Activated CD4-positive, CD25-positive, alpha-beta regulatory T cell (primary cell): ENCODE measurements around the gene SCLY.

ENCODE experiments used
- DNase-seq, 4 experiments: peaks; one replicate each; lab custom pipeline; 2025; lab: John Stamatoyannopoulos, UW

The SCLY gene

DNA sequence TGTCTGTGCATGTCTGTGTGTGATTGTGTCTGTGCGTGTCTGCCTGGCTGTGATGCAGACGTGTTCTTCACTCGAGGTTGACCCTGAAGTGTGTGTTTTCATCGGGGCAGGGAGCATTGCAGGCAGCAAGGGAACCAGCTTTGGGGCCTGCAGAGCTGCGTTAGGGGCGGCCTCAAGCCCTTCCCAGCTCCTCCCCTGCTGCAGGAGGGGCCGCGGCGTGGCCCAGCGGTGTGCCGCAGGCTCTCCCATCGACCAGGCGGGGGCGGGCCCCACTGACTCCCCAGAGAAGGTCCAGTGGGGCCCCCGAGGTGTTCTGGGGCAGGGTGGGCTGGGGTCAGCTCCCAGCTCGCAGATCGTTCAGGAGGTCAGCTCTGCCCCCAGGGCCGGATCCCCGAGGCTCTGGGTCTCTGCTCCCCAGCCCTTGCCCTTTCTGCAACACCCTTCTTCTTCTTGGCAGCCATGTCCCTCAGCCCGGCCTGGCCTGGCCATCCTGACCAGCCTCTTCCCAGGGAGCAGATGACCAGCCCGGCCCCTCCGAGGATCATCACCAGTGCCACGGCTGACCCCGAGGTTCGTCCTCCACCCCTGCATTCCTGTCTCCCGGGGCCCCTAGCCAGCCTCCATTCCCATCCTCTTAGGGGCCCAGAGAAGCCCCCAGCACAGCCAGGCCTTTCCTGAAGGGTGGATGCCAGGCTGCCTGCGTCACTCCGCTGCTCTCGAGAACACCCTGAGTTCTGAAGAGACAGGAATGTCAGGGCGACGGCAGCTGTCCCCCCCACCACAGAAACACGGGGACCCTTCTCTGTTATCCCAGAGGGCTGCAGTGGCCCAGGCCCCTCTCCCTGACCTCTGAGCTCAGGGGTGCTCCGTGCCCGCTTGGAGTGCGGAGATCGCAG lies 66.6 kb downstream of the SCLY start:
- no peak for DNase-seq

DNA sequence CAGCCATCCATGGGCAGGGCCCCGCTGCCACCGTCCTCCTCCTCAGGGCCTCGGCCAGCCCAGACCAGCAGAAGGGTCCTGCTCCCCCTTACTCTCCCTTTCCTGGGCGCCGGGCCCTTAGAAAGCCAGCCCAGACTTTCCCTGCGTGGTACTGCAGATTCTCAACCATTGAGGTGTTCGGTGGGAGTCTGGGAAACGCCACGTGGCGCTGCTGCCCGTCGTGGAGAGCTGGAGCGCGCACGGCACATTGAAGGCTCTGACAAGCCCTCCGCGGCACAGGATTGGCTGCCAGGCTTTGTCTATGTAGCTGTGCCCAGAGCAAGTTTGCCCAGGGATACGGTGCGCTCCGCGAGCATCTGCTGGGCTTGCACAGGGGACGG lies 67.2 kb downstream of the SCLY start:
- DNase-seq = no peak

GRCh38 chr2:238128534-238129001 lies 67.8 kb downstream of the SCLY start:
- no peak for DNase-seq

DNA sequence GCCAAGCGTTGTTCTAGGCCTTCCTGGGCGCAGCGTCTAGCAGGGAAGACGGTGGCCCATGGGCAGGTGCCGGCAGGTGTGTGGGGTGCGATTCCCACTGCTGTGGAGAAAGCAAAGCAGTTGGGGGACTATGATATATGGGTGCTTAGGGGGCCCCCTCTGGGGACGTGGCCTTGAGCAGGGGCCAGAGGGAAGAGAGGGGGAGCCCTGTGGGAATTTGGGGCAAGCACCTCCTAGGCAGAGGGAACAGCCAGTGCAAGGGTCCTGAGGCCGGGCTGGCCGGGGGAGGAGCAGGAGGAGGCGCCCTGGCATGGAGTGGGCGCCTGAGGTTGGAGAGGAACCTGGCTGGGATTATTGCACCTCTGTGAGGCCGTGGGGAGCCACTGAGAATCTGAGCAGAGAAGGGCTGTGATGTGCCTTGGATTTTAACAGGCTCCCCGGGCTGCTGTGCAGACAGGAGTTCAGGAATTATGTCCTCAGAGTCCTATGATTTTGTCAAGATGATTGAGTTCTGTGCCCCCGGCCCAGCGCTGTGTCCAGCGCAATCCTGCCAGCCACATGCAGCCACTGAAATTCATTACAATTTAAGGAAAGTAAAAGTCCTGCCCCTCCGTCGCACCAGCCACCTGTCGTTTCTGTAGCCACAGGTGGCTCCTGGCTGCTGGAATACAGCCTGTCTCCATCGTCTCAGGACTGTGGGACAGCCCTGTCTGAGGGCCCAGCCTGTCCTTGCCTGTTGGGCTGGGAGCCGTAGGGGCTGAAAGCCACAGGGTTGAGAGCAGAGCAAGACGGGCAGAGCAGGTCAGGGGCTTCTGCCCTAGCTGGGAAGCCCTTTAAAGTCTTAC lies 68.6 kb downstream of the SCLY start:
- no peak for DNase-seq

DNA sequence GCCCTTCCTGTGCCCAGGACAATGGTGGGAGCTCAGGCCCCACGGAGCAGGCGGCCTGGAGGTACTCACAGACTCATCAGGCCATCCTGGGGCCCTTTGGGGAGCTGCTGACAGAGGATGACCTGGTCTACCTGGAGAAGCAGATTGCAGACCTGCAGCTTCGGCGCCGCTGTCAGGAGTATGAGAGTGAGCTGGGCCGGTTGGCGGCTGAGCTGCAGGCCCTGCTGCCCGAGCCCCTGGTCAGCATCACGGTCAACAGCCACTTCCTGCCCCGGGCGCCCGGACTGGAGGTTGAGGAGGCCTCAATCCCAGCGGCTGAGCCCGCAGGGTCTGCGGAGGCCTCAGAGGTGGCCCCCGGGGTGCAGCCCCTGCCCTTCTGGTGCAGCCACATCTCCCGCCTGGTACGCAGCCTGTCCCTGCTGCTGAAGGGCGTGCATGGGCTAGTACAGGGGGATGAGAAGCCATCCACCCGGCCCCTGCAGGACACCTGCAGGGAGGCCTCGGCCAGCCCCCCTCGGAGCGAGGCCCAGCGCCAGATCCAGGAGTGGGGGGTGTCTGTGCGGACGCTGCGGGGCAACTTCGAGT lies 69.4 kb downstream of the SCLY start:
- DNase-seq = no peak

DNA sequence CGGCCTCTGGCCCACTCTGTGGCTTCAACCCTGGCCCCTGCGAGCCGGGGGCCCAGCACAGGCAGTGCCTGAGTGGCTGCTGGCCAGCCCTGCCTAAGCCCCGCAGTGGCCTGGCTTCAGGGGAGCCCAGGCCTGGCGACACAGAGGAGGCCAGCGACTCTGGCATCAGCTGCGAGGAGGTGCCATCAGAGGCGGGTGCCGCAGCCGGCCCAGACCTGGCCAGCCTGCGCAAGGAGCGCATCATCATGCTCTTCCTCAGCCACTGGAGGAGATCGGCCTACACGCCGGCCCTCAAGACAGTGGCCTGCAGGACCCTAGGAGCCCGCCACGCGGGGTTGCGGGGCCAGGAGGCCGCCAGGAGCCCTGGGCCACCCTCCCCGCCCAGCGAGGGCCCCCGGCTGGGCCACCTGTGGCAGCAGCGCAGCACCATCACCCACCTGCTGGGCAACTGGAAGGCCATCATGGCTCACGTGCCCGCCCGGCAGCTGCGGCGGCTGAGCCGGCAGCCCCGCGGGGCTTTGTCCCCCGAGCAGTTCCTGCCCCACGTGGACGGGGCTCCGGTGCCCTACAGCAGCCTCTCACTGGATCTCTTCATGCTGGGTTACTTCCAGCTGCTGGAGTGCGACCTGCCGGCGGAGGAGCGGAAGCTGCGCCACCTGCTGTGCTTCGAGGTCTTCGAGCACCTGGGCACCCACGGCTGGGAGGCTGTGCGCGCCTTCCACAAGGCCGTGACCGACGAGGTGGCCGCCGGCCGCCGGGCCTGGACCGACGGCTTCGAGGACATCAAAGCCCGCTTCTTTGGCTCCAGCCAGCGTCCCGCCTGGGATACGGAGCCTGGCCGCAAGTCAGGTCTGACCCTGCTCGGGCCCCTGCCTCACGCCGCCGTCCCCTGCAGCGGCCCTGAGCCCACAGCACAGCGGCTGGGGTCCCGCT lies 70.2 kb downstream of the SCLY start:
- DNase-seq = no peak

DNA sequence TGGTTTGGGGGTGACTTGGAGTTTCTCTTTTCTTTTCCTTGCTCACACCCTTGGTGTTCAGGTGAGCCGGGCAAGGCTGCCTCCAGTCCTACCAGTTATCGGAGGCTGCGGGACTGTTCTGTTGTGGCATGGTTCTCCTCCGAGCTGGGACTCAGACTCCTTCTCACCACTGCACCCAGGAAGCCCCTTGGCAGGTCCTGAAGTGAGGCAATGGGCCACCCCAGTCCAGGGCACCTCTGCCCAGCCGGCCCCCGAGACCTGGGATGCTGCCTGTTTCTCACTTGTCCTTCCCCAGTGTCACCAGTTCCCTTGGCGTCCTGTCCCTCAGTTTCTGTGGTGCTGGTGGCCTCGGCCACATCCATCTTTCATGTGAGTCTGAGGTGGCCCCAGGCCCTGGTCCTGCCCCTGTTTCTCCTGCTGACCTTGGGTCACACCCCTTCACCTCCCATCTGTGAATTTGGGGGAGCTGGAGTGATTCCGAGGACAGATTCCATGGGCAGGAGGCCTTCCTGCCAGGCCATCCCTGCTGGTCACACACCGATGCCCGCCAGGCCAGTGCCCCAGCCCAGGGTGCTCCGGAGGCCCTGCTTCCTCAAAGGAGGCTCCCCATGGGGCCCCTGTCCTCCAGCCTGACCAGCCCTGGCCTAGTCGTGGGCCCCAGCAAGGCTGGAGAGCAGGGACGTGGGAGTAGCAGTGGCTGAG lies 71.1 kb downstream of the SCLY start:
- DNase-seq = no peak

- no peak for DNase-seq
Observed at GRCh38 chr2:238132463-238133450, 72.0 kb downstream of the SCLY start.

DNA sequence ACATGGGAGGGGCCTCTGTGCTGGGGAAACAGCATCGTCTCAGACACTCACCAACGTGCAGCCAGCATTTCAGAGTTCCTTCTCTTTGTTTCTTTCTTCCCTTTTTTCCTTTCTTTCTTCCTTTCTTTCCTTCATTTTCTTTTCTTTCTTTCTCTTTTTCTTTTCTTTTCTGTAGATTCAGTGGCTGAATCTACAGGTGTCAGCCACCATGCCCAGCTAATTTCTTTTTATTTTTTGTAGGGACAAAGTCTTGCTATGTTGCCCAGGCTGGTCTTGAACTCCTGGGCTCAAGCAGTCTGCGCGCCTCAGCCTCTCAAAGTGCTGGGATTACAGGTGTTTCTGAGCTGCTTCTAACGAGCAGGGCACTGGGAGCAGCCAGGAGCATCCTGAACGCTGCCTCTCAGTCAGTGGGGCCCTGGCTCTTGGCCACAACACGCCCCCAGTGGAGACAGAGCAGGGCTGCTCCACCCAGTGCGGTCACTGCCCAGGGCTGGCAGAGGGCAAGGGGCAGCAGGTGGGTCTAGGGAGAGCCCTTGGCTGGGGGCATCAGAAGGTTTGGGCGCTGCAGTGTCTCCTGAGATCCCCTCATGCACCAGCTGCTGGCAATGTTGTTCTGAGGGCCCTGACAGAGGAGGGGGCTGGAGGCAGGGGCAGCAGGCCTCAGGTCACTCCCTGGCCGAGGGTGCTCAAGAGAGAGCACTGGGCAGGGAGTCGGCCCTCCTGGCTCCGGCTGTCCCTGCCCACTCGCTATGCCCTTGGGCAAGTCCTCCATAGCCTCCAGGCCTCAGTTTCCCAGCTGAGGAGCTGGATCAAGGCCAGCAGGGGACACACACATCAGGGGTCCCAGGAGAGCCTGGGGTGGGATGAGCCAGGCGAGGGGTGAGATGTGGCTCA lies 72.9 kb downstream of the SCLY start:
- DNase-seq = no peak

DNA sequence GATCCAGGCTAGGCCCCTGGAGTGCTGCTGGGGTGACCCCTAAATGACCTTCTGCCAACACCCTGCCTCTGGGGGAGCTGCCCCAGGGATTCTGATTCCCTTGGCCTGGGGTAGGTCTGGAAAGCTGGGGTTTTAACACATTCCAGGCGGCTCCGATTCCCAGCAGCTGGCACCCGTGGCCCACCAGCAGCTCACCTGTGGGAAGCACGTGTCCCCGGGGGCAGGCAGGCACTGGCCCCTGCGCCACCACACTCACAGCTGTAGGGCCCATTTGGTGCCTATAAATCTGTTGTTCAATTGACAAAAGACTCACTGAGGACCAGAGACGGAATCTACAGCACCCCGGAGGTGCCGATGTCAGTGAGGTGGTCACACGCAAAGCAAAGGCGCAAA lies 73.6 kb downstream of the SCLY start:
- DNase-seq = no peak

- DNase-seq = no peak
Observed at GRCh38 chr2:238135601-238136150, 74.9 kb downstream of the SCLY start.

GRCh38 chr2:238136820-238137537 lies 76.2 kb downstream of the SCLY start:
- DNase-seq = no peak

GRCh38 chr2:238137885-238138284 lies 77.1 kb downstream of the SCLY start:
- no peak for DNase-seq

DNA sequence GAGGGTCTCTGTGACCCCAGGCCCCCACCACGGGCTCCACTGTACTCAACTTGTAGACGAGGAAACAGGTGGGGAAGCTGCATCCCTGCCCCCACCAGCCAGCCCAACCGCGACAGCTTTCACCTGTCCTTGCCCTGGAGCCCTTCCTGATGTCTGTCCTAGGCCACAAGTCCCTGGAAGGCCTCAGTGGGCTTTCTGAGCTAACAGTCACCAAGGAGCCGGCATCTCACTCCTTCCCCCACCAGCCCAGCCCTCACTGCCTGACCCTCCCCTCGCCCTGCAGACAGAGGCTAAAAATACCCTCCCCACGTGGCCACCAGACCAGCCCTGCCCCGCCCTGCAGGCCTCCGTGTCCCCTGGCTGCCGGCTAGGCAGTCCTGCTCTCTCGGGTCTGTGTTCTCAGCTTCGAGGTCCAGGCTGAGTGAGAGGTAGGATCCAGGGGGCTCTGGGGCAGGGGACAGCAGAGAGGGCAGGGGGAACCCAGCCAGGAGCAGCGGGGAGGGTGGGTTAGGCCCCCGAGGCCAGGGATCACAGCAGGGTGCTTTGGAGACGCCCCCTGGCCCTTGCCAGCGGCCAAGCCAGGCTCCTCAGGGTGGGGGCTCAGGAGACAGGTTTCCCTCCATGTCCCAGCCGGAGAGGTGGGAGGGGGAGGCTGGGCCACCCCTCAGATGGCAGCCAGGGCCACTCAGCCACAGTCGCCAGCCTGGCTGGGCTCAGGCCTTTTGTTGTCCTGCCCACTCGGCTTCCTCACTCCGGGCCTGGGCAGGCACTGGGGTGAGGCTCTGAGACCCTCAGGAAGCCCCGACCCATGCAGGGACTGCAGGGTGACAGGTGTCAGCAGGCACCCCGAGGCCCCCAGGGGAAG lies 77.8 kb downstream of the SCLY start, which contains the start of gene KLHL30:
Gene KLHL30 (plus strand): TSS at position 338 of the 865 bp plus-strand sequence. CDS start 2,087 bp downstream, outside the sequence.
- no peak for DNase-seq

DNA sequence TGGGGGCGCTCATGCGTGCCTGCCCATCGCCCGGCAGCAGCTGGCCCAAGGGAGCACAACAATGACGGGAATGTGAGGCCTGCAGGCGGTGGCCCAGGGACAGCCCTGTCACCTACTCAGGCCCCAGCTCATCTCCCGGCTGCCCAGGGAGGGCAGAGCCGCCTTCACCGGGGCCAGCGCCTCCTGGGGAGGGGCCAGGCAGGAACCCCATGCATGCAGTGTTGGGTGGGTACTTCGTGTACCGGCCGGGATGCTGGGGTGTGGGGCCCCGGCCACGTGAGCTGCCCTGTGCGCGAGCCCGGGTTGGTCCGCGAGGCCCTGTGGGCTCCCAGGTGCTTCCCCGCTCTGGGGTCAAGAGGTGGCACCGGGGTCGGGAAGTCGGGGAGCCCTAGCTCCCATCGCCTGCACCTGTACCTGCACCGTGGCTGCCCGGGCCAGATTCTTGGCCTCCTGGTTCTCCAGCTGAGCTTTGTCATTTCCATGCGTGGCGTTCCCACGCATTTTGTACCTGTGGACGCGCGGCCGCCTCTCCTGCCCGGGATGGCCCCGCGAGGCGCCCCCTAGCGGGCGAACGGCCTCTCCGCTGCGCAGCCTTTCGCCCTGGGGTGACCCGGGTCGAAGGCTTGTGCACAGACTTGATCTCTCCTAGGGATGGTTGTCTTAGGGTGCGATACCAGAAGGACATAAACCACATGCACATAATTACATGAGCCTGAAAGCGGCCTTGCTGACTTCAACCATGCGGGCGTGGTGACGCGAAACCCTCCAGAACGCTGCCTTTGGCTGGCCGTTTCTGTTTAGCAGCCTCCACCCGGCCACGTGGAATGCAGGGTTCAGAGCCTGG lies 78.6 kb downstream of the SCLY start:
- DNase-seq = no peak

DNA sequence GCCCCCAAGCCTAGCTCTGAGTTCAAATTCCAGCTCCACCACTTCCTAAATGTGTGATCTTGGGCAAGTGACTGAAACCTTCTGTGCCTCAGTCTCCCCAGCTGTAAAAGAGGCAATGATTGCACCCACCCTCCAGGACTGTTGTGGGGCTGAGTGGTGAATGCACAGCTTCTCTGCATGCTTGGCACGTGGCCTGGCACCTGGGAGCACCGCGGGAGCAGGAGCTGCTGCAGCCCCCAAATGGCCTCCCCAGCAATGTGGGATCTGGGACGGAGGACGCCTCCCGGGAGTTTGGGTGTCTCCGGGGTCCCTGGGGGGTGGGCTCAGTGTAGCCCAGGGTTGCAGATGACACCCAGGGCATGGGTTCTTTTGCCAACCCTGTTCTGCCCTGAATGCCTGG lies 79.2 kb downstream of the SCLY start:
- DNase-seq = no peak
